Measurements from ENCODE around the gene RNF157. TPM values are rescaled to one million over a fixed set of nuclear protein-coding genes. Genes with fewer than 3 reads are reported as not detected.

Gene RNF157
- total and polyA plus RNA-seq, 2 of the 4 experiments (the other 2 are of a cell fraction), result 0.54 to 1.3 TPM

DNA sequence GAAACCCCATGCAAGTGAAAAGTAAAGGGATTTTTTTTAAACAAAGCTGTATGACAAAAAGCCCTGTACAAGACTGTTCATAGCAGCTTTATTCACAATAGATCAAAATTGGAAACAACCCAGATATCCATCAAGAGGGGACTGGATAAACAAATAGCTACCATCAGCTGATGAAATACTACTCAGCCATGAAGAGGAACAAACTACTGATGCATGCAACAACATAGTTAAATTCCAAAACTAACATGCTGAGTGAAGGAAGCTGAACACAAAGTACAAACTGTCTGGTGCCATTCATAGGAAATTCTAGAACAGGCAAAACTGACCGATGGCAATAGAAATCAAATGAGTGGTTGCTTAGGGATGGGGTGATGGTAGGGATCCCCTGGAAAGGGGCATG is 114.4 kb downstream of the RNF157 start:
- Histone ChIP-seq H4K20me1 (ENCODE audit: insufficient read depth, low read length) (no peaks in the 10 kb centered on the region), H3K27me3 (ENCODE audit: control insufficient read depth, insufficient read depth, low read length) (peaks cover 22% of the 10 kb centered on the region), H2BK5ac (ENCODE audit: low read depth, low read length, poor library complexity, severe bottlenecking) (no peak overlapping the region), H4K8ac (ENCODE audit: low read depth in 2 of 2, low read length in 2 of 2) (no peak overlapping the region), H2AK9ac (replicated peaks; ENCODE audit: low read depth, low read length, poor library complexity) (no peak overlapping the region), H2BK20ac (ENCODE audit: low read depth, low read length) (no peak overlapping the region), H3K9me1 (ENCODE audit: insufficient read depth, low read length) (no peaks in the 10 kb centered on the region), H4K5ac (ENCODE audit: low read depth, low read length) (no peak overlapping the region), H3K4me1 (ENCODE audit: control insufficient read depth, insufficient read depth, low read length) (peaks cover 3% of the 10 kb centered on the region; the same call in 1 of the 2 replicates), H2BK15ac (ENCODE audit: low read depth, low read length) (no peak overlapping the region), H3K4ac (ENCODE audit: low read depth, low read length) (no peak overlapping the region), H3K18ac (ENCODE audit: low read depth, low read length) (no peak overlapping the region), H3K27ac (ENCODE audit: insufficient read depth, low read length) (no peak overlapping the region), H3K56ac (ENCODE audit: extremely low read depth, insufficient read depth, low read length) (no peak overlapping the region), H3K36me3 (ENCODE audit: control insufficient read depth, insufficient read depth, low read length) (no peaks in the 10 kb centered on the region), H2AFZ (replicated peaks; ENCODE audit: low read length, poor library complexity) (no peak overlapping the region), H3K4me3 (ENCODE audit: insufficient read depth, low read depth, low read length) (no peak overlapping the region), H3K23ac (ENCODE audit: low read depth, low read length) (no peak overlapping the region), H2AK5ac (ENCODE audit: low read depth, low read length) (no peak overlapping the region), H4K91ac (ENCODE audit: insufficient read depth, low read depth, low read length) (no peak overlapping the region), H2BK120ac (ENCODE audit: low read depth, low read length) (no peak overlapping the region), H3K79me1 (ENCODE audit: low read depth in 1 of 2, low read length in 2 of 2) (no peaks in the 10 kb centered on the region), H3K14ac (replicated peaks; ENCODE audit: low read depth, low read length) (no peak overlapping the region), H3K9ac (ENCODE audit: low read depth, low read length) (no peak overlapping the region), H3K9me3 (ENCODE audit: control insufficient read depth, insufficient read depth, low read length) (no peaks in the 10 kb centered on the region), H3K4me2 (ENCODE audit: low read depth, low read length) (no peak overlapping the region)
- TF ChIP-seq, protein P1, sequence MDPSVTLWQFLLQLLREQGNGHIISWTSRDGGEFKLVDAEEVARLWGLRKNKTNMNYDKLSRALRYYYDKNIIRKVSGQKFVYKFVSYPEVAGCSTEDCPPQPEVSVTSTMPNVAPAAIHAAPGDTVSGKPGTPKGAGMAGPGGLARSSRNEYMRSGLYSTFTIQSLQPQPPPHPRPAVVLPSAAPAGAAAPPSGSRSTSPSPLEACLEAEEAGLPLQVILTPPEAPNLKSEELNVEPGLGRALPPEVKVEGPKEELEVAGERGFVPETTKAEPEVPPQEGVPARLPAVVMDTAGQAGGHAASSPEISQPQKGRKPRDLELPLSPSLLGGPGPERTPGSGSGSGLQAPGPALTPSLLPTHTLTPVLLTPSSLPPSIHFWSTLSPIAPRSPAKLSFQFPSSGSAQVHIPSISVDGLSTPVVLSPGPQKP (IDR thresholded peaks at IDR 0.05; ENCODE audit: borderline replicate concordance, low read depth, low read length), result no peak
- TF ChIP-seq SMC3 (IDR thresholded peaks at IDR 0.05; ENCODE audit: low read depth, low read length), result no peak
- no peak for TF ChIP-seq BHLHE40 (IDR thresholded peaks at IDR 0.05; ENCODE audit: low read depth, low read length)
- no peak for TF ChIP-seq MAFK (IDR thresholded peaks at IDR 0.05; ENCODE audit: low read depth, low read length)
- no peak for TF ChIP-seq RCOR1 (IDR thresholded peaks at IDR 0.05; ENCODE audit: insufficient replicate concordance, low read length)
- no peak for TF ChIP-seq NFE2L2 (IDR thresholded peaks at IDR 0.05; ENCODE audit: low read depth, low read length)
- TF ChIP-seq MXI1 (IDR thresholded peaks at IDR 0.05; ENCODE audit: borderline replicate concordance, low read depth, low read length), result no peak
- no peak for TF ChIP-seq CHD1 (IDR thresholded peaks at IDR 0.05; ENCODE audit: low read depth, low read length)
- TF ChIP-seq CEBPB (IDR thresholded peaks at IDR 0.05; ENCODE audit: low read depth, low read length), result no peak
- no peak for TF ChIP-seq FOS (IDR thresholded peaks at IDR 0.05; ENCODE audit: low read depth, low read length)
- no peak for TF ChIP-seq POLR2A (IDR thresholded peaks at IDR 0.05; ENCODE audit: low read depth, low read length)
- TF ChIP-seq RAD21 (IDR thresholded peaks at IDR 0.05; ENCODE audit: low read length), result no peak
- no peak for TF ChIP-seq RFX5 (IDR thresholded peaks at IDR 0.05; ENCODE audit: low read depth, low read length)
- TF ChIP-seq, protein P2, sequence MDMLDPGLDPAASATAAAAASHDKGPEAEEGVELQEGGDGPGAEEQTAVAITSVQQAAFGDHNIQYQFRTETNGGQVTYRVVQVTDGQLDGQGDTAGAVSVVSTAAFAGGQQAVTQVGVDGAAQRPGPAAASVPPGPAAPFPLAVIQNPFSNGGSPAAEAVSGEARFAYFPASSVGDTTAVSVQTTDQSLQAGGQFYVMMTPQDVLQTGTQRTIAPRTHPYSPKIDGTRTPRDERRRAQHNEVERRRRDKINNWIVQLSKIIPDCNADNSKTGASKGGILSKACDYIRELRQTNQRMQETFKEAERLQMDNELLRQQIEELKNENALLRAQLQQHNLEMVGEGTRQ (IDR thresholded peaks at IDR 0.05; ENCODE audit: low read depth, low read length), result no peak
- TF ChIP-seq, protein P3, sequence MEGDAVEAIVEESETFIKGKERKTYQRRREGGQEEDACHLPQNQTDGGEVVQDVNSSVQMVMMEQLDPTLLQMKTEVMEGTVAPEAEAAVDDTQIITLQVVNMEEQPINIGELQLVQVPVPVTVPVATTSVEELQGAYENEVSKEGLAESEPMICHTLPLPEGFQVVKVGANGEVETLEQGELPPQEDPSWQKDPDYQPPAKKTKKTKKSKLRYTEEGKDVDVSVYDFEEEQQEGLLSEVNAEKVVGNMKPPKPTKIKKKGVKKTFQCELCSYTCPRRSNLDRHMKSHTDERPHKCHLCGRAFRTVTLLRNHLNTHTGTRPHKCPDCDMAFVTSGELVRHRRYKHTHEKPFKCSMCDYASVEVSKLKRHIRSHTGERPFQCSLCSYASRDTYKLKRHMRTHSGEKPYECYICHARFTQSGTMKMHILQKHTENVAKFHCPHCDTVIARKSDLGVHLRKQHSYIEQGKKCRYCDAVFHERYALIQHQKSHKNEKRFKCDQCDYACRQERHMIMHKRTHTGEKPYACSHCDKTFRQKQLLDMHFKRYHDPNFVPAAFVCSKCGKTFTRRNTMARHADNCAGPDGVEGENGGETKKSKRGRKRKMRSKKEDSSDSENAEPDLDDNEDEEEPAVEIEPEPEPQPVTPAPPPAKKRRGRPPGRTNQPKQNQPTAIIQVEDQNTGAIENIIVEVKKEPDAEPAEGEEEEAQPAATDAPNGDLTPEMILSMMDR (conservative IDR thresholded peaks at IDR 0.05; ENCODE audit: low read depth, low read length), result no peak
- CTCF ChIA-PET, result interaction anchor here (3.1 kb wide), 1 partner anchor 154 kb away, joined by 14 read pairs; no protein-coding TSS in a partner anchor
- ATAC-seq (ENCODE audit: low read depth) (no peak), DNase-seq (no peak)
- POLR2A ChIA-PET (ENCODE audit: unreplicated experiment), result no interaction called here
- dilution Hi-C loops (cut with HindIII; ENCODE audit: low sequenced_read_pairs, unreplicated experiment), result no loop called here
- intact Hi-C loops (cut with micrococcal nuclease), result no loop called here
- BruUV-seq (replicated peaks), result no TSS peak
- no CpG with 5 or more reads among the region's 1 CpG for WGBS, 2 experiments (ENCODE audit: extremely low coverage in 2 of 2, insufficient read length in 1 of 2)
- in situ Hi-C loops (cut with MboI; ENCODE audit: low sequenced_read_pairs), result no loop called here

Measured in IMR-90 (cell line).